Esophagus muscularis mucosa (tissue), 4 donors: ENCODE results near the gene PNMT.

Experiments
- CTCF ChIP-seq, 3 experiments: fragments of 200-600 bp in 2 of 3; fragments of 450-650 bp in 1 of 3; sonication (generic) in 2 of 3; IDR thresholded peaks; one replicate each; pipeline ENCODE4 v1.5.1; 2017 to 2019; ENCODE audit warnings: antibody characterized with exemption in 3 of 3, mild to moderate bottlenecking in 2 of 3, moderate library complexity in 1 of 3
- EP300 ChIP-seq: sonication (generic); formaldehyde crosslinking; IDR thresholded peaks from one replicate; pipeline ENCODE4 v1.6.1; 2017; ENCODE audit warnings: antibody characterized with exemption
- POLR2A ChIP-seq: fragments of 450-650 bp; IDR thresholded peaks from one replicate; pipeline ENCODE4 v1.6.1; 2017; ENCODE audit warnings: antibody characterized with exemption, moderate library complexity, mild to moderate bottlenecking, low read depth

DNA sequence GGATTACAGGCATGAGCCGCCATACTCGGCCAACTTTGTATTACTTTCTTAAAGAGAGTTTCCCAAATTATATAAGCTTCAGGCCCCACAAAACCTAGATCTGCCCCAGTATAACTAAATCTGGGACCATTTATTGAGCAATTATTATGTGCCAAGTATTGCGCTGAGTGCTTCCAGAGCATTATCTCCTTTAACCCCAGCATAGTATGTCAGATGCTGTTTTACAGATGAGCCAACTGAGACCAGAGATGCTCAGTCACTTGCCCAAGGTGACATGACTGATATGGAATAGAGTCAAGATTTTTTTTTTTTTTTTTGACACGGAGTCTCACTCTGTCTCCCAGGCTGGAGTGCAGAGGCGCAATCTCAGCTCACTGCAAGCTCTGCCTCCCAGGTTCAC lies 29.7 kb downstream of the PNMT start:
- TF ChIP-seq POLR2A = no peak
- no peak for TF ChIP-seq EP300
- no peak for TF ChIP-seq CTCF (IDR thresholded peaks at IDR 0.05)
